Right ventricle myocardium superior (tissue), 1 donor: ENCODE measurements around the gene STMP1. TPM values are rescaled to one million over a fixed set of nuclear protein-coding genes. Genes with fewer than 3 reads are reported as not detected.
"Not testable (repeated sequence)": the region's sequence is repeated elsewhere in the genome, so short reads cannot be mapped to it uniquely, and the experiment has no call there.

Source experiments
- ATAC-seq: fragments of 200-7000 bp; cut with Tn5 transposase; one replicate; pipeline ENCODE4 v1.9.1; 2020; ENCODE audit warnings: mild to moderate bottlenecking; ENCODE audit not compliant: poor library complexity
- DNase-seq: peaks from one replicate; pipeline ENCODE4 v3.0.0-alpha.2; 2020
- intact Hi-C: fragments of 100-400 bp; cut with DNase I; formaldehyde crosslinking; loops from one replicate; pipeline ENCODE4 v1.11.2; 2022
- total RNA-seq: library from RNA; stranded (reverse); fragmentation: NEBNext Ultra II Directional; extraction: Animal tissue kit (Norgen Biotek cat#: 25700); gene quantifications from one replicate; pipeline ENCODE4 v1.2.1, GENCODE V29; 2021
- donor health status: DM: no; HTN: yes; CAD: no; lungs with severe emphysema.

The STMP1 gene
- total RNA-seq, 1 donor from 2014 or later, result 25.6 TPM

DNA sequence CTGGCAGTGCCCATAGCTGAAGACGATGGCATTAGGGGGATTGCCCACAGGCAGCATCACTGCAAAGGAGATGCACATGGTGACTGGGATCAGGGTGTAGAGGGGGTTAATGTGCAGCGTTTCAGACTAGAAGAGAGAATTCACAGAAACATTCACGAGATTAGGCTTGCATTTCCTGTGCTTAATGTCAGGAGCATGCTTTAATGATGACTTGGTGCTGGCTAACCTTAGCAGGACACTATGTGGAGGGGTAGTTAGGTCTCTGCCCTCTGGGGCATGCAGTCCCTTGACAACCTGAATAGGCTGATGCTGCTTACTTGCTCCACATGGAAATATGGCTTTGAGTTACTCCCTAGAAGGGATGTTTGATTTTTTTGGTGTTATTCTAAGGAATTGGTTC is 21.8 kb downstream of the STMP1 start:
- intact Hi-C loops, result no loop called here
- ATAC-seq (no peak), DNase-seq (no peak)

DNA sequence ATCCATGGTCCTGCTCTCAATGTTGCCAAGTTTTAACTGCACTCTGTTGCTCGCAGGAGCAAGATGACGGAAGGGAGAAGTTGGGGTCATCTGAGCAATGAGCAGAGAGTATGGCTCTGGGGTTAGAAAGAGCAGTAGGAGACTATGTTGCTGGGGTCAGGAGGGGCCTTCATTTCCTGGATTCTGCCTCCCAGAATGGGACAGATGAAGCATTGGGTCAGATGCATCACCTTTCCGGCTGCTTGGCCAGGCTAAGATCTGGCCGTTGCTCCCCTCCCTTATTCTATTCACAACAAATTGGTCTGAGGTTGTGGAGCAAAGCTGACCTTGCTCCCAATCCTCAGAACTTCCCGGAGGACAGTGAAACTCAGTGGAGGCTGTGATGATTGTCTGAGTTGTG is 22.4 kb downstream of the STMP1 start:
- intact Hi-C loops, result no loop called here
- DNase-seq, result no peak
- ATAC-seq, result no peak

- no peak for DNase-seq
- intact Hi-C loops, result no loop called here
- ATAC-seq, result no peak
Measured at GRCh38 chr7:135685306-135686084, 23.2 kb downstream of the STMP1 start.

GRCh38 chr7:135687466-135687865 is 25.2 kb downstream of the STMP1 start:
- ATAC-seq (no peak), DNase-seq (no peak)
- intact Hi-C loops, result no loop called here

DNA sequence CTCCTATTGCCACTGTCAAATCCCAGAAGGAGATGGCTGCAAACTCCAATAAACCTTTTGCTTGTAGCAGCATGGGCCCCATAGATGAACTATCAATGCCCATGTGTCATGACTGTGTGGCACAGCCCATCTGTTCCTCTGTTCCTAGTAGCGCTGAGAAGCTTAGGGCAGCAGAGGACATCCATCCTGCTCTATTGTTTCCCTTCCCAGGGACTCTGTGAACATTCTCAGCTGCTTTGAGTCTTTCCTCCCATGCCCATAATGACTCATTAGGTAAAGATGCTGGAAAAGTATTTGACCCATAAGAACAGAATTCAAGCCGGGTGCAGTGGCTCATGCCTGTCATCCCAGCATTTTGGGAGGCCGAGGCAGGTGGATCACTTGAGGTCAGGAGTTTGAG is 28.3 kb downstream of the STMP1 start:
- no peak for DNase-seq
- intact Hi-C loops, result no loop called here
- no peak for ATAC-seq

GRCh38 chr7:135692055-135692454 is 29.7 kb downstream of the STMP1 start:
- no peak for ATAC-seq
- DNase-seq, result no peak
- intact Hi-C loops, result no loop called here

DNA sequence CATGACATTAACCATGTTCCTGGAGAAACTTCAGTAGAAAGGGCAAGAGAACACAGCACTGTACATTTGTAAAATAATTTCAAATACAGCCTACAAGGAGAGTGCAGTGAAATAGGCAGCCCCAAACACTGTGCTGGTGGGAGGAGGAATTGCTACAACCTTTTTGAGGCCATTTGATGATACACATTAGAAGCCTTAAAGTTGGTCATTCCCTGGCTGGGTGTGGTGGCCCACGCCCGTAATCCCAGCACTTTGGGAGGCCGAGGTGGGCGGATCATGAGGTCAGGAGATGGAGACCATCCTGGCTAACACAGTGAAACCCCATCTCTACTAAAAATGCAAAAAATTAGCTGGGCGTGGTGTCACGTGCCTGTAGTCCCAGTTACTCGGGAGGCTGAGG is 30.3 kb downstream of the STMP1 start:
- ATAC-seq, DNase-seq, intact Hi-C loops: not testable (repeated sequence)

DNA sequence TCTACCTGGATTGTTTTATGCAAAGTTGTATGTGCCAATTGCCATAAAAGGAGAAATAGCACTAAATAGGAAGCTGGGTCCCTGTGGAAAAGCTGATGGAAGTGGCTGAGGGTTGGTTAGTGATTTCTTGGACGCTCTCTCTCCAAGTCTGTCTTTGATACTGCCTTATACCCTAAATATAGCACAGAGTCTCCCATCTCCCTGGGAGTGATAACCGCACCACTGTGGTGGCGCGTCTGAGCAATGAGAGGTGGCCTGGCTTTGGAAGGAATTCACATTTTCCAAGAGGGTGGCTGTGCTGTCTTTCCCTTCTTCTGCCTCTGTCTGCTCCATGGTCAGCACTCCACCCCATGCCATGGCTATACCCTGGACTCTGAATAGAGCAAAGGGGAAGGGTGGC is 31.2 kb downstream of the STMP1 start:
- peak; percentile 81 for ATAC-seq
- intact Hi-C loops, result no loop called here
- DNase-seq, result no peak

DNA sequence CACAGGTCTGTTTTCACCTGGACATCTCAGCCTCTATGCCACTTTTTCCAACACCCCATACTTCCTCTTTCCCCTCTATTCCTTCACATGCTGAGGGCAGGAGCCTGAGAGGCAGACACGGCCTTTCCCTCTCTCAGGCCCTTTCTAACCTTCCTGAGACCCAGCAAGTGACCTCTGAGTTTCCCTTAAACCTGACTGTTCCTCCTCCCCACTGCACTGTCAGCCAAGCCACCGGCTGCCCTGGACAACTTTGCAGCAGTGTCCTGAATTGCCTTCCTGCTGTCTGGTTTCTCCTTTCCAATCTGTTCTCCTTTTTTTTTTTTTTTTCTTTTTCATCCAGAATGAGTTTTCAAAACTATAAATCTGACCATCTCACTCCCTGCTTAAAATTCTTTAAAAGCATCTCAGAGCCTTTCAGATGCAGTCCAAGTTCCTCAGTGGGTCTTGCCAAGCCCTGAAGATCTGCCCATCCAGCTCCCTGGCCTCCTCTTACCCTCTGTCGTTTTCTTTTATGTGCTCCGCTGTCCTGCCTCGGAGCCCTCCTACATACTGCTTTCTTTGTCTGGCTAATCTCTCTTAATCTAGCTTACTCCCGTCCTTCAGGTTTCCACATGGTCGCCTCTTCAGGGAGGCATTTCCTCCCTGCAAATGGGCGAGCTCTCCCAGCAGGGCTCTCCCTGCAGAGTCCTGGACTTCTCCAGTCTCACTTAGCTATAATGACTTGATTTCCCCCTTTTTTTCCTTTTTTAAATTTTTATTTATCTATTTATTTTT is 35.1 kb downstream of the STMP1 start:
- intact Hi-C loops, result no loop called here
- DNase-seq (no peak), ATAC-seq (no peak)

DNA sequence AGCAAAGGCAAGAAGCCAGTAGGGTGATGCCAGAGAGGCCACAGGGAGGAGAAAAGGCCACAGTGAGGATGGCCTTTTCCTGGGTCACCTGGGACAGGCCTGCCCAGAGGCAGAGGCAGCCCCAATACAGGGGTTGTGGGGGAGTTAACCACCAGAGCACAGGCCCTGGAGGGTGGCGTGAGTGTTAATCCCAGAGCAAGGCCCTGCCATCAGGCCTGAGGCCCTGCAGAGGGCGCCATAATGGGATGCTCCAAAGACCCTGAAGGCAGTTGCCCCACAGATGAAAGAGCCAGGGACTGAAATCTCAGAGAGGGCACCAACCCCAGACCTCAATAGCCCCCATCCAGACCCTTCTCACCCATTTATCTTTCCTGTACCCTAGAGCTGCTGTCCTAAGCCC is 41.8 kb downstream of the STMP1 start:
- intact Hi-C loops, result no loop called here
- DNase-seq (no peak), ATAC-seq (peak; percentile 21)

GRCh38 chr7:135704698-135705097 is 42.4 kb downstream of the STMP1 start:
- DNase-seq (no peak), ATAC-seq (no peak)
- intact Hi-C loops, result no loop called here

- DNase-seq (no peak), ATAC-seq (peak; percentile 8)
Measured at GRCh38 chr7:135706038-135706742, 43.9 kb downstream of the STMP1 start.

GRCh38 chr7:135706858-135707569 is 44.7 kb downstream of the STMP1 start:
- intact Hi-C loops, result no loop called here

More at GRCh38 chr7:135706038-135706742, 43.9 kb downstream of the STMP1 start:
- intact Hi-C loops, result no loop called here

DNA sequence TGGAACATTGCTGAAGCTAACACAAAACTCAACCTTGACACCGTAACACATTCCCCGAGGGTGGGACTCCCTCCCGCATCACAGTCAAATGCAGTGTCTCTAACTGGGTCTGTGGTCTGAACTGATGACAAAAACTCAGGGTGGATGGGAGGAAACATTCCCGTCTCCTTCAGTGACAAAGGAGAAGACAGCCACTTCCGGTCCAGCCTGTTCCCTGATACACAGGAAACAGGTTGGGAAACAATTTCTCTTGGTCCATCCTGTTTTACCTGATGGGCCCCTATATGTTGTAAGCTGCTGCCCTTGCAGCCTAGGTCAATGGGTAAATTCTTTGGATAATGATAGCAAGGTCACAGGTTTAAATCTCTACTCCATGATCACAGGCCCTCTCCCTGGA is 45.3 kb downstream of the STMP1 start:
- DNase-seq (no peak), ATAC-seq (no peak)
- intact Hi-C loops, result no loop called here

More at GRCh38 chr7:135706858-135707569, 44.7 kb downstream of the STMP1 start:
- ATAC-seq (no peak), DNase-seq (no peak)

- DNase-seq, result no peak
- intact Hi-C loops, result no loop called here
- no peak for ATAC-seq
Measured at GRCh38 chr7:135708041-135708440, 45.7 kb downstream of the STMP1 start.

GRCh38 chr7:135709508-135709907 is 47.2 kb downstream of the STMP1 start:
- intact Hi-C loops, result no loop called here
- DNase-seq, result no peak
- no peak for ATAC-seq

GRCh38 chr7:135710417-135711138 is 48.3 kb downstream of the STMP1 start:
- peak; percentile 11 for ATAC-seq
- intact Hi-C loops, result no loop called here
- no peak for DNase-seq

DNA sequence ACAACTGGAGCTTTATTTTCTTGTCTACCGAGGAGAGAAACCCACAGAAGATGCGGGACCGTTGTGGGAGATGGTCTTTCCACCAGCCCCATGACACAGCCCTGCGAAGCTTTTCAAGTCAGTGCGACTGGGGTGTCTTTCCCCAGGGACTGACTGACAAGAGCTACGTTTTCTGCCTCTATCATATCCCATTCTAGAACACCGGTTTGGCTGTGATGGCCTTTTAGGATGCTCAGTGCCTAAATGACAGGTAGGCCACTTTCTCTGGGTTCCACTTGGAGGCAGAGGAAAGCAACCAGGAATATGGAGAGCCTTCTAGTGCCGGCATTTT is 48.8 kb downstream of the STMP1 start:
- intact Hi-C loops, result no loop called here
- DNase-seq (no peak), ATAC-seq (no peak)
